Measurements from ENCODE around the gene KIF26B.

GRCh38 chr1:245336149-245336983 lies 181.6 kb downstream of the KIF26B start:
- TF ChIP-seq CTCF (IDR thresholded peaks at IDR 0.05): no peak
- no peak for TF ChIP-seq POLR2A (IDR thresholded peaks at IDR 0.05)
